TTC549 (cell line): ENCODE data around the gene SCN10A.

ENCODE experiments used
- FAIRE-seq: peaks from 2 replicates; lab custom pipeline; 2012; peaks lifted over from hg19 to GRCh38; lab: Jason Lieb, UNC

SCN10A gene

GRCh38 chr3:38720465-38720864 lies 95.6 kb downstream of the SCN10A start:
- no peak for FAIRE-seq

DNA sequence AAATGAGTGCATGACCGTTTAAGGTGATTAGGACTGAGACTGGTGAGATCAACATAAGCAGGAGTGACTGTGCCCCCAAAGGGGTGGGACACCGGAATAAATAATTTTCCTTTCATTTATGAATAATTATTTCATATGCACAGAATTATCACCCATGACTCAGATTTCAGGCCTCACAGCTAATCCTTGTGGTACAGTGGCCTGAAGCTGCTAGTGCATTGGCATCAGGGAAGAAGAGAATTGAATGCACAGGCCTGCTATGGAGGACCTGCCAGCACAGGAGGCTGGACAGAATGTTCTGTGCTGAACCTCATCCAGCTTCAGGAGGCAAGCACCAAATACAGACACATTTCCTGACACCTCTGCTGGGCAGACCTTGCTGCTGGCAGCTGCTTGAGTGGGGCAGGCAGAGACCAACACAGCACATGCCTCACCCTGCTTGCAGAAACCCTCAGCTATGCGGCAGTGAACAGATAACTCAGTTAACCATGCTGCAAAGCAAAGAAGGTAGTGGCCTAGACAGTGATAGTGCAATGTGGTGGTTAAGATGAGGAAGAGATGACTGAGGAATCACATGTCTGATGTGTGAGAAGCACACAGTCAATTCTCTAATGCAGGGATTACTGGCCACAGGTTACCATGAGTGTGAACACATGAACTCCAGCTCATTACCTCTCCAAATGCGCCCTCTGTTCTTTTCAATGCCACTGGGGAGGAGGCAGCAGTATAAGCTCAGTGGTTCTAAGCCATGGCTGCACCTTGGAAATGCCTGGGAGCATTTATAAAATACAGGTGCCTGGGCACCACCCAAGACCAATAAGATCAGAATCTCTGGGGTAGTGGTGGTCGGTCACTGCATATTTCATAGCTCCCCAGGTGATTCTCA lies 98.4 kb downstream of the SCN10A start:
- FAIRE-seq, result no peak

GRCh38 chr3:38713121-38713520 lies 102.9 kb downstream of the SCN10A start:
- no peak for FAIRE-seq

DNA sequence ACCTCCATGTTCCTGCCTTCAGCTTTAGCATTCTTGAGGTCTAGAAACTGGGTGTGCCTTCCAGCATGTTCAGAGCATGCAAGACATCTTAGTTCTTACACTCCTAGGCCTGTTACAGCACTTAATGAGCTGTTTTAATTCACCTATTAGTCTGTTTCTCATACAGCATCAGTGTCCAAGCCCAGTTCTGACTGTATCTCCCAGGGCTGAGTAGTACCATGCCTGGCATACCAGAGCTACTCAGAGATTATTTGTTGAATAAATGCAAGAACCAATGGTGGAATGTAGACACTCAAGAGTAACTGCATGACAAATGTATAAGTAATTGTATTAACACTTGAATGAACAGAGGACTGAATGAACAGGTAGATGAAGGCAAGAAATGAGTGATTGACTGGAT lies 104.7 kb downstream of the SCN10A start:
- FAIRE-seq, result no peak

DNA sequence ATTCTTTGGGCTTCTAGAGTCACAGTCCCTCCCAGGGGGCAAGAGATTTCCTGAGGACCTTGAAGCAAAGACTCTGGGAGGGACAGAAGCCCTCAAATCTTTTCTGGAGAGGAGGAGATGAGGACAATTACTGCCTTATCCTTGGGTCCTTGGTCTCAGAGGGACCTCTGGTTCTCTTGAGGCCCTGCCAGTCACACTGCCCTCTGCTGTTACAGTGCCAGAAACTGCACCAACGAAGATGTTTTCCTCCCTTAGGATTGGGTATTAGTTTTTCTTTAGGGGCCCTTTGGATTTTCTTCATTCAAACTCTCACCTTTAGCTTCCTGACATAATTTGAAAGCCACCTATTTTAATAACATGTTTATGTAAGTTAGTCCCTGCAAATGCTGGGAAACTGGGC lies 108.3 kb downstream of the SCN10A start:
- no peak for FAIRE-seq

DNA sequence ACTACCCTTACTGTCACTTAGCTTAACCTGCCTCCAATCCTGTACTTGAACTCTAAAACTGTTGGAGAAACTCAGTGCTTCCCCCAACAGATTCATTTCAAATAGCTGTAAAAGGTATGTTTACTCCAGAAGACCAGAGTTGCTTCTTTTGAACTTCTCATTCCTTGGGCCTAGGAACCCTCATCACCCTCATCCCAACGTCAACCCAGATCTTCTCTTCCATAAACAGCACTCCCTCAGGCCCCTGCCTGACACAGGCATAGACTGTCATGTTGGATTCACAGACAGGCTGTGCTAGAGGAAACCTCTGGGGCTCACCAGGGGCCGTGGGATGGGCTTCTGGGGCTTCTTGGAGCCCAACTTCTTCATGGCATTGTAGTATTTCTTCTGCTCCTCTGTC lies 109.1 kb downstream of the SCN10A start:
- no peak for FAIRE-seq

GRCh38 chr3:38702231-38702630 lies 113.8 kb downstream of the SCN10A start:
- FAIRE-seq, result no peak

GRCh38 chr3:38698760-38699159 lies 117.3 kb downstream of the SCN10A start:
- FAIRE-seq, result no peak

- no peak for FAIRE-seq
Observed at GRCh38 chr3:38698061-38698460, 118.0 kb downstream of the SCN10A start.

- no peak for FAIRE-seq
Observed at GRCh38 chr3:38696034-38696433, 120.0 kb downstream of the SCN10A start.

GRCh38 chr3:38690185-38690584 lies 125.8 kb downstream of the SCN10A start:
- FAIRE-seq, result no peak

GRCh38 chr3:38689774-38690173 lies 126.2 kb downstream of the SCN10A start:
- no peak for FAIRE-seq

- no peak for FAIRE-seq
Observed at GRCh38 chr3:38689346-38689745, 126.7 kb downstream of the SCN10A start.

DNA sequence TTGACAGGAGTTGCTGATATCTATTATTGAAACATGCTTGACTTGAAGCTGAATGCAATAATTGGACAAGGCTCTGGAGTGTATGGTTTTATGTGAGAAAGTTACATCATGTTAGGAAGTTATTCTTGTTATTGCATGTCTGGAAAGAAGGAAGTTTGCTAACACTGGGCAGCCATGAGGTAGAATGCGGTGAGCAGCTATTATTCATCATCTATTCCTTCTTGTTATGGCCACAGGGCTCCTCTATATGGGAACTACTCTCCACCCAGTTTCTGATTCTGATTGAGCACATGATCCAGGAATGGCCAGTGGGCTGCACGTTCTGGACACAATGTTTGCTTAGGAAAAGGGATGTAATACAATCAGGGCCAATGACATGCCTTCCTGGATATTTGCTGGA lies 128.7 kb downstream of the SCN10A start:
- FAIRE-seq, result no peak

GRCh38 chr3:38684546-38684945 lies 131.5 kb downstream of the SCN10A start:
- no peak for FAIRE-seq

GRCh38 chr3:38669668-38670067 lies 146.3 kb downstream of the SCN10A start:
- no peak for FAIRE-seq

- FAIRE-seq, result no peak
Observed at GRCh38 chr3:38662544-38662943, 153.5 kb downstream of the SCN10A start.

- no peak for FAIRE-seq
Observed at GRCh38 chr3:38658841-38659240, 157.2 kb downstream of the SCN10A start.

DNA sequence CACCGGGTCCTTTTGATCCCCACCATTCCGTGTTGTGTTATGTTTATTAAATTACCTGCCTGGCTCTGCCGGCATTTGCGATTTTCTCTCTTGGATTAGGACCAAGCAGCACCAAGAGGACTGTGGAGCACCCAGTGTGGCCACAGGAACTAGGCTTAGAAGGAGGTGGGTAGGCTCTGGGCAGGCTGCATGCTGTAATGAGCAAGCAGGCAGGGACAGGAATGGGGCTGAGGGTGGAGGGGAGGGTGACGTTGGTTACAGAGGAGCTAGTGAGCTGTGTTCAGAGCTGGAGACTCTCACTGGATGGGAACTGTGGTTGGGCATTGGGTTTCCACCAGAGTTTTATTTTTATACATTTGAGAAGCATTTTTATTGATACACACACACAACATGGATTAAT lies 158.6 kb downstream of the SCN10A start:
- FAIRE-seq, result no peak

- no peak for FAIRE-seq
Observed at GRCh38 chr3:38655708-38656300, 160.2 kb downstream of the SCN10A start.

DNA sequence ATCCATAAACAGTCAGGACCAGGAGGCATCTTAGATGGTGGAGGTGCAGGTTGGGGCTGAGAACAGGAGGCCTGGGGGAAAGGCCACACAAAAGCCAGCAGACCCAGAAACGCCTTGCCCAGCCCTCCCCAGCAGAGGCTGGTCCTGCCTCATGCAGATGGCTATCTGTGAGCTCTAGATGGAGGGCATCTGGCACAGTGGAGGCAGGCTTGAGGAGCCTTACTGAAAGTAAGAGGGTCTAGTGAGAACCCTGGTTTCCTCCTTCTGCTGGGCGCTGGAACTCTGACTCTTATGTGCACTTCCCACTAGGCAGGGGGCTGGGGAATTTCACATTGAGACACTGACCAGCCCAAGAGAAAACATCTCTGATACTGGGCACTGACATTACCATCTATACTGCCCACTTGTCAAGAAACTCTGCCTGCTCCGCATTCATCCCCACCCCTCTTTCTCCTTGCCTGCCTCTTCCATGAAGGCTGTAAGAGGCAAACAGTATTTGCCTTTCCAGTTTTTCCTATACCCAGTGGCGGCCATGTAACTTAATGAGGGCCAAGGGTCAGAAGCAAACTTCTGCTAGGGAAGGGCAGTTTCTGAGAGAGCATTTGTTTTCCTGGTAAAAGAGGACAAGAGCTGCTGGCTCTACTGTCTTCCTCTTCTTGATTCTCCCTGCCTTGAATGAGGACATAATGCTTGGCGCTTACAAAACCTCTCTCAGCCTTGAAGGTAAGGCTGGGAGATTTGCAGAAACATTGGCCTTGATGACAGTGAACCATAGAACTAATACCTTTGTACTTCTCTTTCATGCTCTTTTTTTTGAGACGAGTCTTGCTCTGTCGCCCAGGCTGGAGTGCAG lies 162.1 kb downstream of the SCN10A start:
- no peak for FAIRE-seq

- no peak for FAIRE-seq
Observed at GRCh38 chr3:38652934-38653333, 163.1 kb downstream of the SCN10A start.
